GM12801 (cell line): ENCODE results near the gene PTPRO.

Experiments used
- TF ChIP-seq, protein P1 (sequence below): IDR thresholded peaks from one replicate; pipeline ENCODE4 v1.5.1; 2011; ENCODE audit warnings: control low read depth; ENCODE audit not compliant: insufficient read length; ENCODE audit errors: extremely low read depth

PTPRO gene

DNA sequence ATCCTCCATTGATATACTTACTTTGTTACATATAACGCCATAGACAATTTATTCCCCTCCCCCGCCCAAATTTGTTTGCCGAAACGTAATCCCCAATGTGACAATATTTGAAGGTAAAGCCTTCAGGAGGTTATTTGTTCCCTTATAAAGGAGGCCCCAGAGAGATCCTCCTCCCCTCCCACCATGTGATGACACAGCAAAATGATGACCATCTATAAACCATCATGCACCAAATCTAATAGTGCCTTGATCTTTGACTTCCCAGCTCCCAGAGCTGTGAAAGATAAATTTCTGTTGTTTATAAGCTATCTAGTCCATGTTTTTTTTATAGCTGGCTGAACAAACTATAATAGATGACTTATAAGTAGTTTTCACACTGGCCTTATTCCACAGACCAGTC lies 122.2 kb downstream of the PTPRO start:
- TF ChIP-seq, protein P1, sequence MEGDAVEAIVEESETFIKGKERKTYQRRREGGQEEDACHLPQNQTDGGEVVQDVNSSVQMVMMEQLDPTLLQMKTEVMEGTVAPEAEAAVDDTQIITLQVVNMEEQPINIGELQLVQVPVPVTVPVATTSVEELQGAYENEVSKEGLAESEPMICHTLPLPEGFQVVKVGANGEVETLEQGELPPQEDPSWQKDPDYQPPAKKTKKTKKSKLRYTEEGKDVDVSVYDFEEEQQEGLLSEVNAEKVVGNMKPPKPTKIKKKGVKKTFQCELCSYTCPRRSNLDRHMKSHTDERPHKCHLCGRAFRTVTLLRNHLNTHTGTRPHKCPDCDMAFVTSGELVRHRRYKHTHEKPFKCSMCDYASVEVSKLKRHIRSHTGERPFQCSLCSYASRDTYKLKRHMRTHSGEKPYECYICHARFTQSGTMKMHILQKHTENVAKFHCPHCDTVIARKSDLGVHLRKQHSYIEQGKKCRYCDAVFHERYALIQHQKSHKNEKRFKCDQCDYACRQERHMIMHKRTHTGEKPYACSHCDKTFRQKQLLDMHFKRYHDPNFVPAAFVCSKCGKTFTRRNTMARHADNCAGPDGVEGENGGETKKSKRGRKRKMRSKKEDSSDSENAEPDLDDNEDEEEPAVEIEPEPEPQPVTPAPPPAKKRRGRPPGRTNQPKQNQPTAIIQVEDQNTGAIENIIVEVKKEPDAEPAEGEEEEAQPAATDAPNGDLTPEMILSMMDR: no peak

DNA sequence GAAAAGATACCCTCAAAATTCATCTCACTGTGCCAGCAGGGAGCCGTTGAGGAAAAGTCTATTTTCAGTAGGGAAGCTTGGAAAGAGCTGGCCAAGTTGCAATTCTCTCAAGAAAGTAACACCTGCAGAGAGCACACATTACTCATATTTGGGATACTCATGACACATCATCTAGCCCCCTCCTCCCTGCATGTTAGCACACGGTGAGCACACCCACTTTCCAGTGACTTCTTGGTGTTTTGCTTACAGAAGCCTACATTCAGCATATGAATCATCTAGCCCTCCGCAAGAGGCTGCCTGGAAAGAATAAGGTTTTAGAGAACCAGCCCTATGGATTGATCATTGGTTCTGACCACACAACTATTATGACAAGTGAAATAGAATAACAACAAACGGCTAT lies 124.5 kb downstream of the PTPRO start:
- TF ChIP-seq, protein P1: no peak

GRCh38 chr12:15453613-15454012 lies 131.3 kb downstream of the PTPRO start:
- TF ChIP-seq, protein P1: no peak

GRCh38 chr12:15458008-15458407 lies 135.7 kb downstream of the PTPRO start:
- TF ChIP-seq, protein P1: no peak

- TF ChIP-seq, protein P1: no peak
Measured at GRCh38 chr12:15468911-15469310, 146.6 kb downstream of the PTPRO start.

DNA sequence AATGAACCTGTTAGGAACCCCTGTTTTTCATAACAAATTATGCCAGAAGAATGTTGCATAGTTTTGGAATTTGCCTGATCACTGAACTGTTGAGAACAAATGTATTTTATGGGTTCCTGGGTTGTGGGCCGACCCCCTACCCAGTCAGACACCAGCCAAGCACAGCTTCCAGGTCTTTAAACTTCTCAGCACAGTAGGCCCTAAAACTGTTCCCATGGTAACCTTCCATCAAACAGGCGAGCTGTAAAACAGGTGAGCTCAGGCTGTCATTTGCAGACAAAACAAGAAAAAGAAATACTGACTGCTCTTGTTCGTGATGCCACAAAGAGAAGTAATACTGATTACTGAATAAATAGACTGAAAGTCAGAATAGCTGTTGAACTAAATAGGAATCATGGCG lies 147.0 kb downstream of the PTPRO start:
- TF ChIP-seq, protein P1: no peak

DNA sequence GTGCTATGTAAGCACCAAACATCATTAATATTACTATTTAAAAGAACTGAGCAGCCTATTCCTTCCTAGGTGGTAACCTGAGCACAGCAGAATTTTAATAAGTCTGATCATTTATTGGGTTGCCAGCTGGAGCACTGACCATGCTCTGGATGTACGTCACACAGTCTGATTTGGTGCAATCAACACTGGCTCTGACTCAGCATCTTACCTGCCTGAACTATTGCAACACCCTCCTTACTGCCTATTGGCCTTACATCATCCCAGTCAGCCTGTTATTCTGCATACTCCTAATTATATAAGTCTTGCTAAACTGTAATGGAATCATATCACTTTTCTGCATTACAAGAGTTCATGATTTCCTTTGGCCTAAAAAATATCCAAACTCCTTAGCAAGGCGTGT lies 149.7 kb downstream of the PTPRO start:
- TF ChIP-seq, protein P1: no peak

DNA sequence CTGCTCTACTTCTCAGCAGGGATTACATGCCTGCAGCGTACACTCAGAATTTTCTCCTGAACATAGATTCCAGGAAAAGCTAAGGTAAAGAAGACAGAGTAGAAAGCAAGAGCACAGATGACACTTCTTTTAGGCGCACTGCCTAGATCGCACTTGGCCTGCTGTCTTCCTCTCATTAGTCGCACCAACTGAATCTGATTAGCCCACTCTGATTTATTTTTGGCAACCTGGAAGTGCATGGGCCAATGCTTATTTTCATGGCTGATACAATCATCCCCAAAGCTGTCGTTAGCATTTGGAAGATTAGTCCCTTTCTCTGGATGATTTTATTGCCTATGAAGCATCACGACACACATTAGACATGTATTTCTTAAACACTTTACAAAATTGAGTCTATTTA lies 152.5 kb downstream of the PTPRO start:
- TF ChIP-seq, protein P1: no peak
